K562 (cell line): ENCODE results near the gene ARFGEF2. TPM values are rescaled to one million over a fixed set of nuclear protein-coding genes. Genes with fewer than 3 reads are reported as not detected.

Experiments used
- BRD9 ChIP-seq: fragments of 450-650 bp; IDR thresholded peaks from 2 replicates; pipeline ENCODE4 v1.6.1; 2018; ENCODE audit warnings: low read depth; ENCODE audit not compliant: partially characterized antibody
- COPS2 ChIP-seq: fragments of 450-650 bp; conservative IDR thresholded peaks from 2 replicates; pipeline ENCODE4 v1.6.1; 2016; ENCODE audit warnings: mild to moderate bottlenecking, moderate library complexity
- ESRRB ChIP-seq: fragments of 250-450 bp; sonication (Bioruptor Pico); IDR thresholded peaks from 2 replicates; pipeline ENCODE4 v1.5.0; 2020; ENCODE audit warnings: mild to moderate bottlenecking, moderate library complexity, borderline replicate concordance
- FOXJ2 ChIP-seq: fragments of 200-800 bp; sonication (Bioruptor generic); IDR thresholded peaks from 2 replicates; pipeline ENCODE4 v1.6.1; 2016; ENCODE audit warnings: missing genetic modification characterization, missing compliant biosample characterization
- FOXK1 ChIP-seq: sonication (generic); formaldehyde crosslinking; IDR thresholded peaks from 2 replicates; pipeline ENCODE4 v1.8.0; 2022; ENCODE audit warnings: missing genetic modification reagents, mild to moderate bottlenecking, borderline replicate concordance
- IFI16 ChIP-seq: fragments of 250-450 bp; sonication (Bioruptor Pico); IDR thresholded peaks from 2 replicates; pipeline ENCODE4 v2.1.2; 2022; ENCODE audit warnings: mild to moderate bottlenecking, inconsistent platforms
- L3MBTL2 ChIP-seq: fragments of 450-650 bp; IDR thresholded peaks from 2 replicates; pipeline ENCODE4 v1.6.1; 2016; ENCODE audit warnings: mild to moderate bottlenecking, moderate library complexity
- LARP7 ChIP-seq: fragments of 450-650 bp; IDR thresholded peaks from 2 replicates; pipeline ENCODE4 v1.6.1; 2016
- MBD1 ChIP-seq: fragments of 250-450 bp; sonication (Bioruptor Pico); IDR thresholded peaks from 2 replicates; pipeline ENCODE4 v1.8.0; 2022; ENCODE audit warnings: inconsistent platforms
- NFATC3 ChIP-seq: fragments of 450-650 bp; IDR thresholded peaks from 2 replicates; pipeline ENCODE4 v1.6.1; 2017; ENCODE audit warnings: mild to moderate bottlenecking
- NFRKB ChIP-seq: fragments of 450-650 bp; IDR thresholded peaks from 2 replicates; pipeline ENCODE4 v1.6.1; 2016; ENCODE audit warnings: low read depth
- RBM15 ChIP-seq: fragments of 200-400 bp; formaldehyde crosslinking; IDR thresholded peaks from 2 replicates; pipeline ENCODE4 v1.6.1; 2018; ENCODE audit warnings: mild to moderate bottlenecking, low read length, moderate library complexity; ENCODE audit not compliant: insufficient read depth
- TEAD4 ChIP-seq, 2 experiments: sonication (generic) in 1 of 2; formaldehyde crosslinking in 1 of 2; IDR thresholded peaks; 2 replicates each; pipeline versions ENCODE4 v1.6.1 to v1.8.0; 2012 to 2022; ENCODE audit warnings: borderline replicate concordance in 1 of 2, inconsistent platforms in 1 of 2, low read length in 1 of 2, mild to moderate bottlenecking in 1 of 2, missing genetic modification reagents in 1 of 2
- ZBED1 ChIP-seq: IDR thresholded peaks from 2 replicates; pipeline ENCODE4 v1.6.1; 2014
- ZNF197 ChIP-seq: fragments of 200-800 bp; sonication (Bioruptor generic); IDR thresholded peaks from 2 replicates; pipeline ENCODE4 v1.6.1; 2016; ENCODE audit warnings: low read depth, missing genetic modification characterization, missing compliant biosample characterization
- ZNF217 ChIP-seq: sonication (generic); formaldehyde crosslinking; IDR thresholded peaks from 2 replicates; pipeline ENCODE4 v1.8.0; 2022; ENCODE audit warnings: mild to moderate bottlenecking, missing genetic modification reagents
- ZNF282 ChIP-seq: sonication (generic); formaldehyde crosslinking; IDR thresholded peaks from 2 replicates; pipeline ENCODE4 v1.8.1; 2023; ENCODE audit warnings: missing genetic modification reagents
- ZNF407 ChIP-seq: fragments of 450-650 bp; IDR thresholded peaks from 2 replicates; pipeline ENCODE4 v1.6.1; 2016; ENCODE audit warnings: low read depth
- polyA plus RNA-seq, 8 experiments: library from polyadenylated mRNA; depleted of rRNA in 4 of 8; stranded (reverse) in 5 of 8; unstranded in 3 of 8; fragments of >200 nt; fragmentation: Nextera tagmentation in 2 of 8; fragmentation: Illumina TruSeq in 1 of 8; extraction: Ambion mirVana in 2 of 8; extraction: Trizol in 1 of 8; gene quantifications; 2 replicates each; pipeline versions ENCODE4 v1.2.1 to v1.2.3, GENCODE V29; 2011 to 2014; ENCODE audit warnings: inconsistent platforms in 1 of 8, missing spikeins in 1 of 8
- total RNA-seq, 7 experiments: library from RNA; depleted of rRNA in 6 of 7; stranded (reverse); fragments of >200 nt in 6 of 7; fragmentation: Illumina TruSeq in 2 of 7; extraction: Trizol in 2 of 7; gene quantifications; 2 replicates each; pipeline versions ENCODE4 v1.2.1 to v1.2.3, GENCODE V29; 2011 to 2021; ENCODE audit warnings: low replicate concordance in 1 of 7

Gene ARFGEF2
- total and polyA plus RNA-seq, 9 of the 15 experiments (the other 6 are each of a cell fraction or from before 2014, with no cell fraction given) = 4.2 to 18.8 (median 13.7) TPM

- TF ChIP-seq ZNF407 = peak; percentile 32; the same call in 1 of the 2 replicates
- no peak for TF ChIP-seq ZNF197 (CRISPR knock-in tag)
- TF ChIP-seq NFATC3 = no peak
- TF ChIP-seq IFI16 (CRISPR knock-in tag) = no peak
- TF ChIP-seq L3MBTL2 = no peak
- TF ChIP-seq FOXK1 = no peak
- TF ChIP-seq ESRRB = no peak
- TF ChIP-seq MBD1 = no peak
- no peak for TF ChIP-seq FOXJ2 (tag)
- no peak for TF ChIP-seq COPS2
- TF ChIP-seq BRD9 = no peak
- no peak for TF ChIP-seq ZBED1
- TF ChIP-seq LARP7 = peak; percentile 94
- TF ChIP-seq ZNF217 (CRISPR knock-in tag) = no peak
- no peak for TF ChIP-seq NFRKB
- no peak for TF ChIP-seq RBM15
- TF ChIP-seq TEAD4 (IDR thresholded peaks at IDR 0.05; ENCODE audit: low read length) = no peak
- TF ChIP-seq TEAD4 (CRISPR knock-in tag; IDR thresholded peaks at IDR 0.05; ENCODE audit: borderline replicate concordance) = no peak
- TF ChIP-seq ZNF282 (CRISPR knock-in tag) = no peak
These were observed 864 bp upstream of the ARFGEF2 start (continued) for GRCh38 chr20:48920527-48921167.
